A549 (cell line): ENCODE data around the gene EHBP1.
"Not testable (repeated sequence)": the region's sequence is repeated elsewhere in the genome, so short reads cannot be mapped to it uniquely, and the experiment has no call there.

Source experiments
- CBX2 ChIP-seq: fragments of 200-600 bp; sonication (generic); IDR thresholded peaks from 2 replicates; pipeline ENCODE4 v1.6.1; 2016; ENCODE audit warnings: low read depth, mild to moderate bottlenecking, borderline replicate concordance
- CHD4 ChIP-seq: fragments of 200-600 bp; sonication (generic); IDR thresholded peaks from 2 replicates; pipeline ENCODE4 v1.6.1; 2016; ENCODE audit warnings: antibody characterized with exemption, mild to moderate bottlenecking, borderline replicate concordance
- EP300 ChIP-seq, 2 experiments: fragments of >200 bp; sonication (Bioruptor Twin); formaldehyde crosslinking; IDR thresholded peaks; 2 replicates in 1 of 2; 3 replicates in 1 of 2; pipeline ENCODE4 v1.6.1; 2016 to 2017
- JUNB ChIP-seq: fragments of >200 bp; sonication (Bioruptor Twin); formaldehyde crosslinking; IDR thresholded peaks from 2 replicates; pipeline ENCODE4 v1.6.1; 2016
- NFE2L2 ChIP-seq: fragments of 150-350 bp; conservative IDR thresholded peaks from 2 replicates; pipeline ENCODE4 v1.6.1; 2014; ENCODE audit warnings: low read length
- POLR2A ChIP-seq: IDR thresholded peaks from 2 replicates; pipeline ENCODE4 v1.6.1; 2012; ENCODE audit warnings: mild to moderate bottlenecking, low read length
- POLR2AphosphoS2 ChIP-seq: conservative IDR thresholded peaks from 2 replicates; pipeline ENCODE4 v1.6.1; 2012; ENCODE audit warnings: low read length, improper control_type of control experiment, inconsistent platforms
- SMC3 ChIP-seq: fragments of >200 bp; sonication (Bioruptor Twin); formaldehyde crosslinking; IDR thresholded peaks from 3 replicates; pipeline ENCODE4 v1.6.1; 2018; ENCODE audit warnings: inconsistent platforms
- ZC3H11A ChIP-seq: fragments of 450-650 bp; IDR thresholded peaks from 2 replicates; pipeline ENCODE4 v1.6.1; 2014; ENCODE audit warnings: antibody characterized with exemption, mild to moderate bottlenecking
- TF ChIP-seq, protein P1 (sequence below): fragments of >200 bp; sonication (Bioruptor Twin); formaldehyde crosslinking; IDR thresholded peaks from 3 replicates; pipeline ENCODE4 v1.5.1; 2016
- TF ChIP-seq, protein P2 (sequence below): IDR thresholded peaks from 2 replicates; pipeline ENCODE4 v1.6.1; 2012; ENCODE audit warnings: low read depth, borderline replicate concordance

DNA sequence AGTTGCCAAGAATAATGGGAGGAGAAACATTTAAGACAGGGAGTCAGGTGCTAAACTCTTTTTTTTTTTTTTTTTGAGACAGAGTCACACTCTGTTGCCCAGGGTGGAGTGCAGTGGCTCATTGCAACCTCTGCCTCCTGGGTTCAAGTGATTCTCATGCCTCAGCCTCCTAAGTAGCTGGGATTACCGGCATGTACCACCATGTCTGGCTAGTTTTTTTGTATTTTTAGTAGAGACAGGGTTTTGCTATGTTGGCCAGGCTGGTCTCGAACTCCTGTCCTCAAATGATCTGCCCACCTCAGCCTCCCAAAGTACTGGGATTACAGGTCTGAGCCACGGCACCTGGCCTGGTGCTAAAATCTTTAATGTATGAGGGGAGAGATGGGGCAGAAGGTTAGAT, 7.7 kb downstream of the EHBP1 start:
- not testable (repeated sequence) for TF ChIP-seq ZC3H11A; POLR2A; NFE2L2; POLR2AphosphoS2; CBX2; JUNB; EP300 (IDR thresholded peaks at IDR 0.05); CHD4; SMC3
- TF ChIP-seq, protein P1, sequence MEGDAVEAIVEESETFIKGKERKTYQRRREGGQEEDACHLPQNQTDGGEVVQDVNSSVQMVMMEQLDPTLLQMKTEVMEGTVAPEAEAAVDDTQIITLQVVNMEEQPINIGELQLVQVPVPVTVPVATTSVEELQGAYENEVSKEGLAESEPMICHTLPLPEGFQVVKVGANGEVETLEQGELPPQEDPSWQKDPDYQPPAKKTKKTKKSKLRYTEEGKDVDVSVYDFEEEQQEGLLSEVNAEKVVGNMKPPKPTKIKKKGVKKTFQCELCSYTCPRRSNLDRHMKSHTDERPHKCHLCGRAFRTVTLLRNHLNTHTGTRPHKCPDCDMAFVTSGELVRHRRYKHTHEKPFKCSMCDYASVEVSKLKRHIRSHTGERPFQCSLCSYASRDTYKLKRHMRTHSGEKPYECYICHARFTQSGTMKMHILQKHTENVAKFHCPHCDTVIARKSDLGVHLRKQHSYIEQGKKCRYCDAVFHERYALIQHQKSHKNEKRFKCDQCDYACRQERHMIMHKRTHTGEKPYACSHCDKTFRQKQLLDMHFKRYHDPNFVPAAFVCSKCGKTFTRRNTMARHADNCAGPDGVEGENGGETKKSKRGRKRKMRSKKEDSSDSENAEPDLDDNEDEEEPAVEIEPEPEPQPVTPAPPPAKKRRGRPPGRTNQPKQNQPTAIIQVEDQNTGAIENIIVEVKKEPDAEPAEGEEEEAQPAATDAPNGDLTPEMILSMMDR = not testable (repeated sequence)
- TF ChIP-seq, protein P2, sequence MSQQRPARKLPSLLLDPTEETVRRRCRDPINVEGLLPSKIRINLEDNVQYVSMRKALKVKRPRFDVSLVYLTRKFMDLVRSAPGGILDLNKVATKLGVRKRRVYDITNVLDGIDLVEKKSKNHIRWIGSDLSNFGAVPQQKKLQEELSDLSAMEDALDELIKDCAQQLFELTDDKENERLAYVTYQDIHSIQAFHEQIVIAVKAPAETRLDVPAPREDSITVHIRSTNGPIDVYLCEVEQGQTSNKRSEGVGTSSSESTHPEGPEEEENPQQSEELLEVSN = not testable (repeated sequence)
